GM12878 (cell line): ENCODE results near the gene TULP4. TPM values are rescaled to one million over a fixed set of nuclear protein-coding genes. Genes with fewer than 3 reads are reported as not detected.

ENCODE experiments used
- ATAC-seq: fragments of 200-7000 bp; cut with Tn5 transposase; 3 replicates; pipeline ENCODE4 v1.9.1; 2020; ENCODE audit warnings: mild to moderate bottlenecking, moderate library complexity
- BruUV-seq: library from RNA; stranded (reverse); fragments of 400-500 nt; replicated peaks from 2 replicates; lab custom pipeline; 2021; lab: Mats Ljungman, UMichigan
- CTCF ChIA-PET: fragments of 300-600 bp; sonication (Branson Sonifier 250); formaldehyde crosslinking; extraction: SDS; loops from one replicate; lab custom pipeline; 2021; ENCODE audit warnings: inconsistent platforms; lab: Yijun Ruan, JAX
- POLR2A ChIA-PET: fragments of 350-600 bp; formaldehyde crosslinking; extraction: SDS; loops from one replicate; lab custom pipeline; 2021; ENCODE audit warnings: inconsistent platforms; lab: Charles Lee
- RAD21 ChIA-PET: fragments of 300-600 bp; sonication (Branson Sonifier 250); formaldehyde crosslinking; loops from one replicate; lab custom pipeline; 2023; ENCODE audit warnings: antibody characterized with exemption; ENCODE audit not compliant: unreplicated experiment; lab: Charles Lee
- SMC1A ChIA-PET: fragments of 300-600 bp; sonication (Branson Sonifier 250); formaldehyde crosslinking; loops from one replicate; lab custom pipeline; 2023; ENCODE audit not compliant: unreplicated experiment, uncharacterized antibody; lab: Charles Lee
- DNase-seq: peaks from one replicate; pipeline ENCODE4 v3.0.0-alpha.2; 2011; ENCODE audit warnings: low read depth, low spot score
- FAIRE-seq: peaks from 3 replicates; lab custom pipeline; 2011; peaks lifted over from hg19 to GRCh38; lab: Jason Lieb, UNC
- H2AFZ ChIP-seq: 2 replicates; pipeline ENCODE4 v1.6.0; 2011; ENCODE audit warnings: low read depth, low read length, control low read depth; ENCODE audit not compliant: control insufficient read depth
- H3K27ac ChIP-seq: 2 replicates; pipeline ENCODE4 v1.5.1; 2011; ENCODE audit warnings: control low read depth; ENCODE audit not compliant: control insufficient read depth, insufficient read depth
- H3K27me3 ChIP-seq, 2 experiments: replicated peaks in 1 of 2; 2 replicates each; pipeline versions ENCODE4 v1.6.0 to v1.6.1; 2011; ENCODE audit warnings: low read length in 1 of 2; ENCODE audit not compliant: control insufficient read depth in 2 of 2, insufficient read depth in 2 of 2
- H3K36me3 ChIP-seq, 2 experiments: 2 replicates each; pipeline ENCODE4 v1.5.1; 2011; ENCODE audit warnings: low read length in 1 of 2; ENCODE audit not compliant: control insufficient read depth in 2 of 2, insufficient read depth in 2 of 2
- H3K4me1 ChIP-seq: 2 replicates; pipeline ENCODE4 v1.6.1; 2011; ENCODE audit warnings: mild to moderate bottlenecking, low read length, moderate library complexity, mixed read lengths; ENCODE audit not compliant: control insufficient read depth, insufficient read depth
- H3K4me2 ChIP-seq: 2 replicates; pipeline ENCODE4 v1.6.0; 2011; ENCODE audit warnings: control low read depth; ENCODE audit not compliant: control insufficient read depth, insufficient read depth
- H3K4me3 ChIP-seq: fragments of 200-600 bp; sonication (generic); 2 replicates; pipeline ENCODE4 v1.5.1; 2016
- H3K79me2 ChIP-seq: 2 replicates; pipeline ENCODE4 v1.6.0; 2011; ENCODE audit warnings: low read length; ENCODE audit not compliant: control insufficient read depth, insufficient read depth
- H3K9ac ChIP-seq: 2 replicates; pipeline ENCODE4 v1.8.0; 2011; ENCODE audit warnings: low read length, control low read depth, mixed read lengths; ENCODE audit not compliant: control insufficient read depth, insufficient read depth
- H3K9me3 ChIP-seq: replicated peaks from 3 replicates; pipeline ENCODE4 v1.5.1; 2011; ENCODE audit warnings: mild to moderate bottlenecking, low read length; ENCODE audit not compliant: control insufficient read depth, insufficient read depth
- H4K20me1 ChIP-seq: 2 replicates; pipeline ENCODE4 v1.6.0; 2011; ENCODE audit not compliant: control insufficient read depth, insufficient read depth
- BMI1 ChIP-seq: fragments of 450-650 bp; IDR thresholded peaks from 2 replicates; pipeline ENCODE4 v1.6.1; 2016; ENCODE audit warnings: mild to moderate bottlenecking, moderate library complexity, borderline replicate concordance
- CREM ChIP-seq: IDR thresholded peaks from 2 replicates; pipeline ENCODE4 v1.6.1; 2014; ENCODE audit warnings: antibody characterized with exemption, low read depth
- FOXM1 ChIP-seq: IDR thresholded peaks from 2 replicates; pipeline ENCODE4 v1.6.1; 2012; ENCODE audit warnings: low read depth, mild to moderate bottlenecking, inconsistent platforms, low read length, moderate library complexity
- IKZF2 ChIP-seq, 2 experiments: fragments of 450-650 bp; IDR thresholded peaks; 2 replicates each; pipeline ENCODE4 v1.6.1; 2017; ENCODE audit warnings: mild to moderate bottlenecking in 2 of 2, moderate library complexity in 2 of 2
- MYC ChIP-seq: IDR thresholded peaks from 2 replicates; pipeline ENCODE4 v1.6.1; 2011; ENCODE audit warnings: mild to moderate bottlenecking, low read length, moderate library complexity, inconsistent platforms; ENCODE audit not compliant: insufficient read depth, insufficient replicate concordance, insufficient read length, severe bottlenecking
- RUNX3 ChIP-seq: IDR thresholded peaks from 2 replicates; pipeline ENCODE4 v1.6.1; 2012; ENCODE audit warnings: low read length, inconsistent platforms
- ZNF592 ChIP-seq: fragments of 450-650 bp; IDR thresholded peaks from 2 replicates; pipeline ENCODE4 v1.6.1; 2017; ENCODE audit warnings: mild to moderate bottlenecking, moderate library complexity
- WGBS: methylation state at CpG from one replicate; pipeline ENCODE4 v1.1.6; 2016; ENCODE audit warnings: low lambda C conversion rate; ENCODE audit not compliant: insufficient replicate concordance, insufficient coverage; ENCODE audit errors: missing lambda C conversion rate; 5-methylcytosine and 5-hydroxymethylcytosine counted together
- in situ Hi-C: fragments of 300-500 bp; cut with MboI; formaldehyde crosslinking; loops from 9 replicates; pipeline ENCODE4 v1.14.3; 2018; ENCODE audit warnings: mixed read lengths
- intact Hi-C: fragments of 100-400 bp; cut with micrococcal nuclease; formaldehyde crosslinking; loops from one replicate; pipeline ENCODE4 v1.14.2; 2022; ENCODE audit not compliant: unreplicated experiment
- polyA plus RNA-seq, 11 experiments: library from polyadenylated mRNA; depleted of rRNA in 4 of 11; unstranded in 6 of 11; stranded (reverse) in 5 of 11; fragments of >200 nt; fragmentation: Nextera tagmentation in 4 of 11; fragmentation: Illumina TruSeq in 1 of 11; extraction: Ambion mirVana in 4 of 11; extraction: Trizol in 1 of 11; gene quantifications; 1 replicate in 1 of 11; 2 replicates in 10 of 11; pipeline versions ENCODE4 v1.2.1 to v1.2.3, GENCODE V29; 2011 to 2016; ENCODE audit warnings: inconsistent platforms in 2 of 11, missing spikeins in 2 of 11, low read depth in 1 of 11
- total RNA-seq, 4 experiments: library from RNA; depleted of rRNA in 3 of 4; stranded (reverse); fragments of >200 nt in 3 of 4; fragmentation: Illumina TruSeq in 1 of 4; extraction: Trizol in 1 of 4; gene quantifications; 2 replicates each; pipeline versions ENCODE4 v1.2.1 to v1.2.3, GENCODE V29; 2013 to 2021
- TF ChIP-seq, protein P1 (sequence below): IDR thresholded peaks from 2 replicates; pipeline ENCODE4 v1.6.1; 2012; ENCODE audit warnings: mild to moderate bottlenecking, low read depth, low read length
- TF ChIP-seq, protein P2 (sequence below): IDR thresholded peaks from 2 replicates; pipeline ENCODE4 v1.6.1; 2012; ENCODE audit warnings: low read length, inconsistent platforms
- TF ChIP-seq, protein P3 (sequence below): fragments of 450-650 bp; IDR thresholded peaks from 2 replicates; pipeline ENCODE4 v1.6.1; 2017; ENCODE audit warnings: mild to moderate bottlenecking

TULP4 gene
- total and polyA plus RNA-seq, 10 of the 15 experiments (the other 5 are each of a cell fraction or from before 2014, with no cell fraction given), result 0.73 to 31.8 (median 14.0) TPM

DNA sequence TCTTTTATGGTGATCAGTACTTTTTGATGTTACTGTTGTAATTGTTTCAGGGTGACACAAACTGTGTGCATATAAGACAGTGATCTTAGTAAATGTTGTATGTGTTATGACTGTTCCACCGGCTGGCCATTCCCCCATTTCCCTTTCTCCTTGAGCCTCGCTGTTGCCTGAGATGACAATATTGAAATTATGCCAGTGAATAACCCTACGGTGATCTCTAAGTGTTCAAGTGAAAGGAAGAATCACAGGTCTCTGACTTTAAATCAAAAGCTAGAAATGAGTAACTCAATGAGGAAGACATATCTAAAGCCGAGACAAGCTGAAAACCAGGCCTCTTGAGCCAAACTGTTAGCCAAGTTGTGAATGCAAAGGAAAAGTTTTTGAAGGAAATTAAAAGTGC is 32.3 kb downstream of the TULP4 start:
- POLR2A ChIA-PET, result interaction anchor here (0.6 to 1.5 kb wide), 2 partner anchors 54 to 405 kb away, joined by 4 read pairs; no protein-coding TSS in a partner anchor
- peak; percentile 77 for ATAC-seq
- no peaks in the 10 kb centered on the region for H3K27me3 ChIP-seq
- H3K4me3 ChIP-seq, result no peak overlapping the region
- RAD21 ChIA-PET, result interaction anchor here (0.8 to 1.5 kb wide), 5 partner anchors 11 to 95 kb away, joined by 3 to 4 read pairs (median 3); no protein-coding TSS in a partner anchor
- H3K36me3 ChIP-seq, result peaks cover 0 to 2% of the 10 kb centered on the region in 2 experiments; a peak in 2 of 4 replicates
- WGBS, result 5% methylated on average over 4 of the region's 4 CpGs
- no peak overlapping the region for H3K9ac ChIP-seq
- CTCF ChIA-PET, result interaction anchor here (1.0 kb wide), 1 partner anchor 12 kb away, joined by 3 read pairs; no protein-coding TSS in a partner anchor
- SMC1A ChIA-PET, result interaction anchor here (0.7 to 1.5 kb wide), 8 partner anchors 9 to 346 kb away, joined by 3 to 9 read pairs (median 3); no protein-coding TSS in a partner anchor
- no TSS peak for BruUV-seq
- DNase-seq, result peak; percentile 28
- H3K79me2 ChIP-seq, result no peaks in the 10 kb centered on the region; the same call in 1 of the 2 replicates
- in situ Hi-C loops (no loop called here), intact Hi-C loops (no loop called here)
- H3K27ac ChIP-seq, result no peak overlapping the region
- no peak overlapping the region for H2AFZ ChIP-seq
- H3K9me3 ChIP-seq, result peaks cover 7% of the 10 kb centered on the region; the same call in 2 of the 3 replicates
- H3K4me2 ChIP-seq, result peak overlapping the region; percentile 30; the same call in 1 of the 2 replicates
- H3K4me1 ChIP-seq, result peaks cover 11% of the 10 kb centered on the region; the same call in 1 of the 2 replicates
- FAIRE-seq, result no peak
- H4K20me1 ChIP-seq, result no peaks in the 10 kb centered on the region
- TF ChIP-seq, protein P1, sequence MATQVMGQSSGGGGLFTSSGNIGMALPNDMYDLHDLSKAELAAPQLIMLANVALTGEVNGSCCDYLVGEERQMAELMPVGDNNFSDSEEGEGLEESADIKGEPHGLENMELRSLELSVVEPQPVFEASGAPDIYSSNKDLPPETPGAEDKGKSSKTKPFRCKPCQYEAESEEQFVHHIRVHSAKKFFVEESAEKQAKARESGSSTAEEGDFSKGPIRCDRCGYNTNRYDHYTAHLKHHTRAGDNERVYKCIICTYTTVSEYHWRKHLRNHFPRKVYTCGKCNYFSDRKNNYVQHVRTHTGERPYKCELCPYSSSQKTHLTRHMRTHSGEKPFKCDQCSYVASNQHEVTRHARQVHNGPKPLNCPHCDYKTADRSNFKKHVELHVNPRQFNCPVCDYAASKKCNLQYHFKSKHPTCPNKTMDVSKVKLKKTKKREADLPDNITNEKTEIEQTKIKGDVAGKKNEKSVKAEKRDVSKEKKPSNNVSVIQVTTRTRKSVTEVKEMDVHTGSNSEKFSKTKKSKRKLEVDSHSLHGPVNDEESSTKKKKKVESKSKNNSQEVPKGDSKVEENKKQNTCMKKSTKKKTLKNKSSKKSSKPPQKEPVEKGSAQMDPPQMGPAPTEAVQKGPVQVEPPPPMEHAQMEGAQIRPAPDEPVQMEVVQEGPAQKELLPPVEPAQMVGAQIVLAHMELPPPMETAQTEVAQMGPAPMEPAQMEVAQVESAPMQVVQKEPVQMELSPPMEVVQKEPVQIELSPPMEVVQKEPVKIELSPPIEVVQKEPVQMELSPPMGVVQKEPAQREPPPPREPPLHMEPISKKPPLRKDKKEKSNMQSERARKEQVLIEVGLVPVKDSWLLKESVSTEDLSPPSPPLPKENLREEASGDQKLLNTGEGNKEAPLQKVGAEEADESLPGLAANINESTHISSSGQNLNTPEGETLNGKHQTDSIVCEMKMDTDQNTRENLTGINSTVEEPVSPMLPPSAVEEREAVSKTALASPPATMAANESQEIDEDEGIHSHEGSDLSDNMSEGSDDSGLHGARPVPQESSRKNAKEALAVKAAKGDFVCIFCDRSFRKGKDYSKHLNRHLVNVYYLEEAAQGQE, result no peak
- TF ChIP-seq CREM, result 0 out of 2 replicates have a peak, but pooled peaks have one; percentile 24
- TF ChIP-seq MYC, result no peak
- TF ChIP-seq, protein P2, sequence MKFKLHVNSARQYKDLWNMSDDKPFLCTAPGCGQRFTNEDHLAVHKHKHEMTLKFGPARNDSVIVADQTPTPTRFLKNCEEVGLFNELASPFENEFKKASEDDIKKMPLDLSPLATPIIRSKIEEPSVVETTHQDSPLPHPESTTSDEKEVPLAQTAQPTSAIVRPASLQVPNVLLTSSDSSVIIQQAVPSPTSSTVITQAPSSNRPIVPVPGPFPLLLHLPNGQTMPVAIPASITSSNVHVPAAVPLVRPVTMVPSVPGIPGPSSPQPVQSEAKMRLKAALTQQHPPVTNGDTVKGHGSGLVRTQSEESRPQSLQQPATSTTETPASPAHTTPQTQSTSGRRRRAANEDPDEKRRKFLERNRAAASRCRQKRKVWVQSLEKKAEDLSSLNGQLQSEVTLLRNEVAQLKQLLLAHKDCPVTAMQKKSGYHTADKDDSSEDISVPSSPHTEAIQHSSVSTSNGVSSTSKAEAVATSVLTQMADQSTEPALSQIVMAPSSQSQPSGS, result peak; percentile 51; the same call in 1 of the 2 replicates
- TF ChIP-seq RUNX3, result peak; percentile 11; the same call in 1 of the 2 replicates
- TF ChIP-seq, protein P3, sequence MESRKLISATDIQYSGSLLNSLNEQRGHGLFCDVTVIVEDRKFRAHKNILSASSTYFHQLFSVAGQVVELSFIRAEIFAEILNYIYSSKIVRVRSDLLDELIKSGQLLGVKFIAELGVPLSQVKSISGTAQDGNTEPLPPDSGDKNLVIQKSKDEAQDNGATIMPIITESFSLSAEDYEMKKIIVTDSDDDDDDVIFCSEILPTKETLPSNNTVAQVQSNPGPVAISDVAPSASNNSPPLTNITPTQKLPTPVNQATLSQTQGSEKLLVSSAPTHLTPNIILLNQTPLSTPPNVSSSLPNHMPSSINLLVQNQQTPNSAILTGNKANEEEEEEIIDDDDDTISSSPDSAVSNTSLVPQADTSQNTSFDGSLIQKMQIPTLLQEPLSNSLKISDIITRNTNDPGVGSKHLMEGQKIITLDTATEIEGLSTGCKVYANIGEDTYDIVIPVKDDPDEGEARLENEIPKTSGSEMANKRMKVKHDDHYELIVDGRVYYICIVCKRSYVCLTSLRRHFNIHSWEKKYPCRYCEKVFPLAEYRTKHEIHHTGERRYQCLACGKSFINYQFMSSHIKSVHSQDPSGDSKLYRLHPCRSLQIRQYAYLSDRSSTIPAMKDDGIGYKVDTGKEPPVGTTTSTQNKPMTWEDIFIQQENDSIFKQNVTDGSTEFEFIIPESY, result no peak
- no peak for TF ChIP-seq BMI1
- TF ChIP-seq IKZF2 (IDR thresholded peaks at IDR 0.05), result peak in 1 of 2 experiments; percentile 50; a peak in 1 of 4 replicates
- TF ChIP-seq FOXM1, result peak; percentile 36; the same call in 1 of the 2 replicates
- TF ChIP-seq ZNF592, result no peak
